HG02943 (cell line): Measurements from ENCODE around the gene RIGI.
"Not testable (repeated sequence)": the region's sequence is repeated elsewhere in the genome, so short reads cannot be mapped to it uniquely, and the experiment has no call there.

Experiments
- ATAC-seq: cut with Tn5 transposase; IDR thresholded peaks from one replicate; pipeline ENCODE4 v1.9.1; 2021; ENCODE audit warnings: mild to moderate bottlenecking, low read depth, moderate library complexity; ENCODE audit not compliant: unreplicated experiment

RIGI gene

DNA sequence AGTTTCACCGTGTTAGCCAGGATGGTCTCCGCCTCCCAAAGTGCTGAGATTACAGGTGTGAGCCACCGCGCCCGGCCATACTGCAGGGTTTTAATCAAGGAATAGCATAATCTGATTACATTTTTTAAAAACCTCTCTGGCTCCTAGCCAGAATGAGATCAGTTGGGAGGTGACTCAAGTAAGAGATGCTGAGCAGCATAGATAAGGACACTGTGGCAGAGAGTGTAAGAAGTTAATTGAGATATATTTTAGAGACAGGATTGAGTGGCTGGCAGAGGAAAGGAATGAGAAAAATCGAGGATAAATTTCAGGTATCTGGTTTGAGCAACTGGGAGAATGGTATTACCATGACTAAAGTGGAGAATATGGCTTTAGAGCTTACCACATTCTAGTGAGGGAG, 7.3 kb upstream of the RIGI start:
- ATAC-seq = no peak

DNA sequence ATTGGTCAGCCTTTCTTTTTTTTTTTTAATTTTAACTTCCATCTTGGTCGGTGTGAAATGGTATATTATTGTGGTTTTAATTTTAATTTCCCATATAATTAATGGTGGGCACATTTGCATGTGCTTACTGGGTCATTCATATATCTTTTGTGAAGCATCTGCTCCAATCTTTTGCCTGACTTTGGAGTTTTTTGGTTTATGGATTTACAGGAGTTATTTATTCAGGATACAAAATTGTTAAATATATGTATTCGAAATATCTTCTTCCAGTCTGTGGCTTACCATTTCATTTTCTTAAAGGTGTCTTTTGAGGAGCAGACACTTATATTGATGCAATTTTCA, 682 bp upstream of the RIGI start:
- no peak for ATAC-seq

DNA sequence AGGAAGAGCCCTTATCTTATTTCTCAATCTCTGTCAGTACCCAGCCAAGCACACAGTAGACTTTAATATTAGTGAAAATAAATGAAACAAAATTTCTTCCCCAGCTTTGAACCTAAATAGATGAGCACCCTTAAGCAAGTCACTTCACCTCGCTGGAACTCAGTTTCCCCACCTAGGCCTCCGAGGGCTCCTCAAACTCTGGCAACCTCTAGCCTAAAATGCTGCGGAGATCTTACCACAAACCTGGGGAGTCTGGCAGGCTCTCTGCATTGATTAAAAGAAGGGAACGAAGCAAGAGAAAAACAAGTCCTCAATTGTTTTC, 326 bp downstream of the RIGI start:
- ATAC-seq = no peak

DNA sequence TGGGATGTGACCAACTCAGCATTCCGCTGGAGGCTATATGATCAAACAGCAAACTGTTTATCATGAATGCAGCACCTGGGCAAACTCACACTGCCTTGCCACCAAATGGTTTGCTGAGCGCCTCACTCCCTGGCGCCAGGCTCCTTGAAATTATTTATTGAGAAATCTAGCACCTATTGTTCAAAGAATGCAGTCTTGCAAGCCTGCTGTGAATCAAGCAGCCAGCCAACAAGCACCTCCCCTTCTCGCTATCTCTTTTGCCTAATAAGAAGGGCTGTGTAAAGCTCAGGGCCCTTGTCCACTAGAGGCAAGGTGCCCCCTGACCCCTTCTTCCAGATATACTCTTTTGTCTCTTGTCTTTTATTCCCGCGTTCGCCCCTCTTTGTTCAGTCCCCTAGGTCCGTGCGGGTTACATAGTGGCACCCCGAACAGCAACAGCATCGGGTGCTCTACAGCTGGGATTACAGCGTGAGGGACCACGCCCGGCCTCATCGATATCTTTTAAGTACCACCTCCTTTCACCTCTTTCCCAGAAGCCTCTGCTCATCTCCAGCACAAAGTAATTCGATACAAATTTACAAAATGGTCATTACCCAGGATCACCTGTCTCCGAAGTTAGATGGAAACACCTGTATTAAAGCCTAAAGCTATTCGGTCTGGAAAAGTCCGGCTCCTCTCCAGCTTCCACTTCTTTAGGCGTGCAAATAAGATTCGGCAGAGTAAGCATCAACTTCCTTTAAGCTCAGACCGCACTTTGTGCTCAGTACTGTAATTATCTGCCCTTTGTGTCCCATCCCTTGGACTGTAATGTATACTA, 896 bp downstream of the RIGI start:
- no peak for ATAC-seq

DNA sequence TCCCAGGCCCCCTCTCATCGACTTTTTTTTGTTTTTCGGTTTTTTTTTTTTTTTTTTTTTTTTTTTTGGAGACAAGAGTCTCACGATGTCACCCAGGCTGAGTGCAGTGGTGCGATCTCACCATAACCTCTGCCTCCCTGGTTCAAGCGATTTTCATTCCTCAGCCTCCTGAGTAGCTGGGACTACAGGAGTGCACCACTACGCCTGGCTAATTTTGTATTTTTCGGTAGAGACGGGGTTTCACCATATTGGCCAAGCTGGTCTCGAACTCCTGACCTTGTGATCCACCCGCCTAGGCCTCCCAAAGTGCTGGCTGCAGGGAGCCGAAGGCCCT, 1.5 kb downstream of the RIGI start:
- not testable (repeated sequence) for ATAC-seq

DNA sequence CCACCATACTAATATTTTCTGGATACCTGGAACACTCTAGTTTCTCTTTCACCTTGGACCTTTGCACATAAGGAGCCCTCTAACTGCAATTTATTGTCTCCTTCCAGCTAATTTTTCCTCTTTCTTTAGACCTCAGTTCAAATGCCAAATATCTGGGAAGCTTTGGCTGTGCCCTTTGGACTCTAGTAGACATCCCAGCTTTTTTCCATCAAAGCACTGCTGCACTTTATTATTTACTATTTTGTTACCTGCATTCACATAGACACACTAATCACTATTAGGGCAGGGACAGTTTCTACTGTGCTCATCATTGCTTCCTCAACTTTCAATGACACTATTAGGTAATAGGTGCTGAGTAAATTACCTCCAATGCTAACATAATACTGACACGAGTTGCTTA, 2.1 kb downstream of the RIGI start:
- no peak for ATAC-seq

DNA sequence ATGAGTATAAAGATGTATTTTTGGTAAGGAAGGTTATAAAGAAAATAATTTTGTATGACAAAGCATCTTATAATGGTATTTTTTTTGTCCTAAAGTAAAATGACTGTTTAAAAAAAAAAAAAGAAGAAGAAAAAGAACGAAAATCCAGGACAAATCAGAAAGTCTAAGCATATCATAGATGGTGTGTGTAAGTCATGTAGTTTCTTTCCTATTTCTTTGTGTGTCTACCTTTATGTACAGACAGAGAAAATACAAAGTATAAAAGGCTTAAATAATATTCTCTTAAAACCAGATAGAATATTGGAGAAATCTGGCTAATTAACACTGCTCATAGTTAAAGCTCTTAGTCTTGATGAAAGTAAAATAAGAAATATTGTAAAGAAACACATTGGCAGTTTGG, 7.7 kb downstream of the RIGI start:
- no peak for ATAC-seq

DNA sequence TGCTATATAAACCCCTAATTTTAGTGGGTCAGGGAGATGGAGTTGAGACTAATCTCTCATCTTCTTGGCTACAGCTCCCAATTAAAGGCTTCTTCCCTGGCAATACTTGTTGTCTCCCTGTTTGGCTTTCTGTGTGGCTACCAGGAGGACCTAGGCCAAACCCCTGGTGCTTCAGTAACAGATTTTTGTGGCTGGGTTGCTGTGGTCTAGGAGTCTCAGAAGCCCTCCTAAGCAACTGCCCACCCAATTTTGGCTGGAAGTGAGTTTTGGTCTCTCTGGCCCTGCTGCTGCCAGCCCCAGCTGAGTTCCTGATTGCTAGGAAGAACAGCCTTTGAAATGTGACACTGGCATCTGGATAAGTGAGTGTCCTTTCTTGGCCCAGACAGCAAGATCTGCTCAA, 9.8 kb downstream of the RIGI start:
- no peak for ATAC-seq

DNA sequence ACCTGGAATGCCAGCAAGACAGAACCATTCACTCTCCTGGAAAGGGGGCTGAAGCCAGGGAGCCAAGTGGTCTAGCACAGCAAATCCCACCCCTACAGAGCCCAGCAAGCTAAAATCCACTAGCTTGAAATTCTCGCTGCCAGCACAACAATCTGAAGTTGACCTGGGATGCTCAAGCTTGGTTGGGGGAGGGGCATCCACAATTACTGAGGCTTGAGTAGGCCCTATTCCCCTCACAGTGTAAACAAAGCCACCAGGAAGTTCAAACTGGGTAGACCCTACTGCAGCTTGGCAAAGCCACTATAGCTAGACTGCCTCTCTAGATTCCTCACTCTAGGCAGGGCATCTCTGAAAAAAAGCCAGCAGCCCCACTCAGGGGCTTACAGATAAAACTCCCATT, 17.3 kb downstream of the RIGI start:
- ATAC-seq = no peak

DNA sequence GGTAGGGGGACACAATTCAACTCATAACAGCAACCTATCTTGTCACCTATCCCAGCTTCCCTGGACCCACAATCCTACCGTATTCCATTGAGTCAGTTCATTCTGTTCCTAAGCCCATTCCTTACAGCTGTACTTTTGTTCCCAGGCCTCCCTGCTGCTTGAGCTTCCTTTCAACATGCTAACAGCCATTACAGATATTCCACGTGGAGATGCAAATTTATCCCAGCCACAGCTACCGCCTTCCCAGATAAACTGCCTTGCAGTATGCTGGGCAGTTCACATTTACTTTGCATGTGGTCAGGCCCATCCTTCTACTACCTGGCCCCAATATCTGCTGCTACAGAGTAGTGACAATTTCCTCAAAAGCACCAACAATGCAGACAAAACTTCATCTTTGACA, 23.0 kb downstream of the RIGI start:
- no peak for ATAC-seq

DNA sequence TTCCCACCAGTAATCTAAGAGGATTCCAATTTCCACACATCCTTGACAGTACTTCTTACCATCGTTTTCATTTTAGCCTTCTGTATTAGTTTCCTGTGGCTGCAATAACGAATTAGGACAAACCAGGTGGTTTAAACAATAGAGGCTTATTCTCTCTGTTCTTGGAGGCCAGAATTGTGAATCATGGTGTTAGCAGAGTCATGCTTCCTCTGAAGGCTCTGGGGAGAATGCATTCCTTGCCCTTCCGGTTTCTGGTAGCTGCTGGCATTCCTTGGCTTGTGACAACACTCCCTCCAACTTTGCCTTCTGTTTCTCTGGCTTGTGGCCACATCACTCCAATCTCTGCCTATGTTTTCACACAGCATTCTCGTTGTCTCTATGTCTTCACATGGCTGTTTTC, 23.5 kb downstream of the RIGI start:
- ATAC-seq = no peak

DNA sequence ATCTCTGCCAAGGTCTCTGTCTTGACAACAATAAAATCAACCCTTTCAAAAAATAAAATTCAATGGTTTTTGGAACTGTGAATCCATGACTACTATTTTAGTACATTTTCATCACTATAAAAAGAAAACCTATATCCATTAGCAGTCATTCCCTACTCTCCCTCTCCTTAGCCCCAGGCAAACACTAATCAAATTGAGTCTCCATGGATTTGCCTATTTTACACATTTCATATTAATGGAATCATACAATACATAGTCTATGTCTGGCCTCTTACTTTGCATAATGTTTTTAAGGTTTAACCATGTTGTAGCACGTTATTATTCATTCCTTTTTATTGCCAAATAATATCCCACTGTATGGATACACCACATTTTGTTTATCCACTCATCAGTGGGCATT, 24.1 kb downstream of the RIGI start:
- ATAC-seq = no peak

DNA sequence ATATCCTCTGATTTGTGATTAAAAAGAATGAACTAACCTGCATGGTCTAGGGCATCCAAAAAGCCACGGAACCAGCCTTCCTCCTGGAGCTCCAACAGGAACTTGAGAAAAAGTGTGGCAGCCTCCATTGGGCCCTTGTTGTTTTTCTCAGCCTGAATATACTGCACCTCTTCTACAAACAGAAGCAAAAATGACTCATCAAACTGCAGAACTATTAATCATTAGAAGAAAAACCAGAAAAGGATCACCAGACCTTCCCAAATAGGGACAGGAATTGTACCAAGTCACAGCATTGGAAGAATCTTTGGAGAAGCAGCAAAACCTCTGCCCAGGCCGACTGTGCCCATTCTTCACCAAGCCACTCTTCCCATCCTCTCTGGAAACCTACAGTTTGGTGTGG, 25.2 kb downstream of the RIGI start:
- no peak for ATAC-seq

DNA sequence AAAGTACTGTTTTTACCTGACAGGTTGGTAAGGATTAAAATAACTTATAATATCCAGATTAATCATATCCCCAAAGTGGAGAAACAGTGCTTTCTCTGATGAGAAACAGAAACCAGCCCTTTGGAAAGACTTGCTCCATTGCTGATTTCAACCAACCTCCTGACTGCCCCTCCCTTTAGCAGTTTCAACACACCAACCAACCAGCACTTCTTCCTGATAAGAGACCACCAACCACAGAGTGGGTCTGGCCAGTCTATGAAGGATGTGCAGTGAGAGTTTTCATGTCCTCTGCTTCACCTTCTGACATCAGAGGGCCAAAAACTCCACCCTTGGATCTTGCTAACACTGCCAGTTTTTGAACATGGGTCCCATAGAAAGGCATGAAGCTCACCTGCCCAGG, 28.1 kb downstream of the RIGI start:
- ATAC-seq = no peak

DNA sequence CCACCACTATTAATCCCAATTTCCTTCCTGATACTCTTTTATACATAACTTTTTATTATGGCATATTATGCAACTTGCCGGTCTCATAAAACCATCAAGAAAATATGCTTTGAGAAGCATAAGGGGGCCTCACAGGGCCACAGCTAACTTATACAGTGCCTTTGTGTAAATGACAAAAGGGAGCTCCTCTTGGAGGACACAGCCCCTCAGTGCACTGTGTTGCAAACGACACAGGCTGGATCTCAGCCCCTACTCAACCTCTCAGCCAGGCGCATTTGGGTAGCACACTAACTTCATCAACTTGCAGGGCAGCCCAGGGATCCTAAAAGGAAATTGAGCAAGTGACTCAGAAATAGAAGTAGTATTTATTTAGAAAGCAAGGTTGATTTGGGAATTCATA, 35.4 kb downstream of the RIGI start:
- no peak for ATAC-seq

DNA sequence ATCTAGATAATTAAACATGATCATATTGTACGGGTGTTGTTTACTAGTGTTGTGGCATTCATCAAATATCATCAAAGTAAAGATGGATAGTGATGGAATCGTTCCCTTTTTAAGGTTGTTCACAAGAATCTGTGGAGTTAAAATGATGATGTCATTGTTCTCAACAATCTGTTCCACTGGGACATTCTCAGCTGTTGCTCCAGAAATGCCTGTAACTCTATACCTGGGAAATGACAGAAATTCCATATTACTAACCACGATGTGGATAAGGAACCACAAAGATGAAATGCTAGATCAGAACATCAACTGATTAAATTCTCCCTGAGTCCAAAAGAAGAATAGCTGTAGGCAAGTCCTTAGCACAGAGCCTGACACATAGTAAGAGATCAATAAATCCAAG, 38.0 kb downstream of the RIGI start:
- ATAC-seq = no peak

DNA sequence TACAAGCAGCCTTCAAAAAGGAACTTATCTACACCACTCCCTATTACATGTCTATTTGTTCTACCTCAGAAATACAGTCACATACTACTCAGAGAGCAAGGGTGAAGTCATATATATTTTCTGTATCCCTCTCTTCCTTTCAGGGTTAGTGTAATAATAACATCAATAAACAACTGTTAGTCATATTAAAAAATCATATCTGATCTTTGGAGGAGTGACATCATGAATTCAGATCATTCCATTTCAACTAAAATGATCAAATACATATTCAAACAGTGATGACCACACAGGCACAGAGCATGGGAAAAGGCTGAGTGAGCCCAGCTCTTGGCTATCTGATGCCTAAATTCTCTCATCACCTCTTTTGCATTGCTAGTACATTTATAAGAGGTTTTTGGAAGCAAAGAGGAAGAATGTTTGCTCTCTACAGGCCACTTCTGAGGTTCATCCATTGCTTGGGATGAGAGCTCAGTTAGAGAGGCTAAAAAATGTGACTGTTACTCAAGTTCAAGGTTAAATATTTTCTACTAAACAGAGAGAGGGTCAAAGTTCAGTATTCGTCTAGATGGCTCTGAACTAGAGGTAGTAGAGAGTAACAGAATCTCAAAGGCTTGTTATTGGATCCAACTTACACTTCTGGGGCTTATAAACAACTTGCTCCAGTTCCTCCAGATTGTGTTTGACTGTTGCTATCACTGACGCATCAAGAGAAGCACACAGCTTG, 39.0 kb downstream of the RIGI start:
- ATAC-seq = no peak

DNA sequence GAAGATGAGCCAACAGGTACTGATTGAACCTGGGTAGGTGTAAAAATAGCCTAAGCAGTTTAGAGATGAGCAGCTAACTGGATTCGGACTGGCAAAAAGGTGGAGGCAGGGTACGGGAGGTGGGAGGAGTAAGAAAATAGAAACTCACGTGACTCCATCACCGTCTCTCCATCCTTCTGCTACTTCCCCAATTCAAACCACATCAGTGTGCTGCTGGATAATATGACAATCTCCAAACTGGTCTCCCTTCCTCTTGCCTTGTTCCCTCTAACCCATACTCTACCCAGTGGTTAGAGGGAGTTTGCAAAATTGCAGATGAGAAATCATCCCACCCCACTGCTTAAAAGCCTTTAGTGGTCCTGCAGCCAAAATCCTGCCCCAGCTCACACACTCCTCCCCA, 42.7 kb downstream of the RIGI start:
- no peak for ATAC-seq
